WTC11 (cell line): ENCODE measurements around the gene TMEM80. TPM values are rescaled to one million over a fixed set of nuclear protein-coding genes. Genes with fewer than 3 reads are reported as not detected.

Experiments used
- ATAC-seq: fragments of 200-7000 bp; cut with Tn5 transposase; 2 replicates; pipeline ENCODE4 v1.10.0; 2021; ENCODE audit warnings: mild to moderate bottlenecking, moderate library complexity
- CTCF ChIA-PET: fragments of 300-600 bp; sonication (Branson Sonifier 250); formaldehyde crosslinking; loops from one replicate; lab custom pipeline; 2021; ENCODE audit warnings: antibody characterized with exemption; lab: Charles Lee
- POLR2A ChIA-PET: fragments of 350-600 bp; sonication (Branson Sonifier 250); formaldehyde crosslinking; loops from one replicate; lab custom pipeline; 2021; ENCODE audit warnings: antibody characterized with exemption; lab: Charles Lee
- DNase-seq: peaks from one replicate; pipeline ENCODE4 v3.0.0; 2021; ENCODE audit warnings: low spot score
- H3K27ac Mint-ChIP-seq: 2 replicates; pipeline ENCODE4 v1.8.0; 2021; ENCODE audit warnings: mixed read lengths
- H3K27me3 Mint-ChIP-seq: 2 replicates; pipeline ENCODE4 v1.8.0; 2021; ENCODE audit warnings: low read depth, mild to moderate bottlenecking, moderate library complexity, mixed read lengths
- H3K36me3 Mint-ChIP-seq: 2 replicates; pipeline ENCODE4 v1.8.0; 2021; ENCODE audit warnings: mixed read lengths
- H3K4me1 Mint-ChIP-seq: 2 replicates; pipeline ENCODE4 v1.8.0; 2022; ENCODE audit warnings: mixed read lengths
- H3K4me3 Mint-ChIP-seq: 2 replicates; pipeline ENCODE4 v1.8.0; 2021; ENCODE audit warnings: mild to moderate bottlenecking, moderate library complexity, mixed read lengths
- H3K9me3 Mint-ChIP-seq: 2 replicates; pipeline ENCODE4 v1.8.0; 2021; ENCODE audit warnings: mixed read lengths
- ATF1 ChIP-seq: sonication (generic); formaldehyde crosslinking; IDR thresholded peaks from 2 replicates; pipeline ENCODE4 v1.8.1; 2023; ENCODE audit warnings: mild to moderate bottlenecking, moderate library complexity, missing genetic modification reagents
- ELF4 ChIP-seq: sonication (generic); formaldehyde crosslinking; IDR thresholded peaks from 2 replicates; pipeline ENCODE4 v1.8.1; 2022; ENCODE audit warnings: low read depth, mild to moderate bottlenecking, moderate library complexity, missing genetic modification reagents
- EMX1 ChIP-seq: fragments of 250-450 bp; sonication (Bioruptor Pico); IDR thresholded peaks from 2 replicates; pipeline ENCODE4 v1.8.0; 2021; ENCODE audit warnings: mild to moderate bottlenecking
- FOXP1 ChIP-seq: sonication (generic); formaldehyde crosslinking; IDR thresholded peaks from 2 replicates; pipeline ENCODE4 v1.8.0; 2022; ENCODE audit warnings: missing genetic modification reagents, mild to moderate bottlenecking, moderate library complexity, borderline replicate concordance
- GABPB1 ChIP-seq: sonication (generic); formaldehyde crosslinking; IDR thresholded peaks from 2 replicates; pipeline ENCODE4 v1.8.1; 2023; ENCODE audit warnings: mild to moderate bottlenecking, missing genetic modification reagents
- GTF2I ChIP-seq: fragments of 250-450 bp; sonication (Bioruptor Pico); conservative IDR thresholded peaks from 2 replicates; pipeline ENCODE4 v1.4.0; 2021; ENCODE audit warnings: mild to moderate bottlenecking
- NFATC4 ChIP-seq: fragments of 250-450 bp; sonication (Bioruptor Pico); IDR thresholded peaks from 2 replicates; pipeline ENCODE4 v1.9.0; 2021; ENCODE audit warnings: mild to moderate bottlenecking
- PREB ChIP-seq: sonication (generic); formaldehyde crosslinking; IDR thresholded peaks from 2 replicates; pipeline ENCODE4 v1.8.1; 2022; ENCODE audit warnings: mild to moderate bottlenecking, missing genetic modification reagents, moderate library complexity, borderline replicate concordance
- PRRX2 ChIP-seq: fragments of 250-450 bp; sonication (Bioruptor Pico); IDR thresholded peaks from 2 replicates; pipeline ENCODE4 v1.8.0; 2021; ENCODE audit warnings: mild to moderate bottlenecking
- SMAD3 ChIP-seq: sonication (generic); formaldehyde crosslinking; IDR thresholded peaks from 2 replicates; pipeline ENCODE4 v1.8.0; 2022; ENCODE audit warnings: missing genetic modification reagents, mild to moderate bottlenecking, borderline replicate concordance
- SOX15 ChIP-seq: fragments of 250-450 bp; sonication (Bioruptor Pico); IDR thresholded peaks from 2 replicates; pipeline ENCODE4 v1.9.0; 2021; ENCODE audit warnings: mild to moderate bottlenecking
- TCF7 ChIP-seq: sonication (generic); formaldehyde crosslinking; IDR thresholded peaks from 2 replicates; pipeline ENCODE4 v1.8.0; 2022; ENCODE audit warnings: mild to moderate bottlenecking, low read depth, missing genetic modification reagents, moderate library complexity
- TEAD4 ChIP-seq: sonication (generic); formaldehyde crosslinking; IDR thresholded peaks from 2 replicates; pipeline ENCODE4 v1.8.0; 2022; ENCODE audit warnings: mild to moderate bottlenecking, missing genetic modification reagents
- TP53 ChIP-seq: sonication (generic); formaldehyde crosslinking; IDR thresholded peaks from 2 replicates; pipeline ENCODE4 v1.8.1; 2023; ENCODE audit warnings: mild to moderate bottlenecking, missing genetic modification reagents
- ZNF281 ChIP-seq: sonication (generic); formaldehyde crosslinking; IDR thresholded peaks from 2 replicates; pipeline ENCODE4 v1.8.0; 2023; ENCODE audit warnings: mild to moderate bottlenecking, missing genetic modification reagents
- ZNF416 ChIP-seq: fragments of 250-450 bp; sonication (Bioruptor Pico); IDR thresholded peaks from 2 replicates; pipeline ENCODE4 v1.9.0; 2021; ENCODE audit warnings: mild to moderate bottlenecking, inconsistent platforms
- ZNF423 ChIP-seq: fragments of 250-450 bp; sonication (Bioruptor Pico); IDR thresholded peaks from 2 replicates; pipeline ENCODE4 v2.1.2; 2022; ENCODE audit warnings: mild to moderate bottlenecking, moderate library complexity
- ZNF532 ChIP-seq: fragments of 250-450 bp; sonication (Bioruptor Pico); IDR thresholded peaks from 2 replicates; pipeline ENCODE4 v1.9.0; 2021; ENCODE audit warnings: mild to moderate bottlenecking, borderline replicate concordance
- total RNA-seq: library from RNA; stranded (reverse); gene quantifications from 3 replicates; pipeline ENCODE4 v1.2.3, GENCODE V29; 2021
- TF ChIP-seq, protein P1 (sequence below): sonication (generic); formaldehyde crosslinking; IDR thresholded peaks from 2 replicates; pipeline ENCODE4 v1.8.1; 2022; ENCODE audit warnings: mild to moderate bottlenecking, moderate library complexity, missing genetic modification reagents
- TF ChIP-seq, protein P2 (sequence below): sonication (generic); formaldehyde crosslinking; IDR thresholded peaks from 2 replicates; pipeline ENCODE4 v1.8.1; 2023; ENCODE audit warnings: mild to moderate bottlenecking, missing genetic modification reagents, moderate library complexity
- TF ChIP-seq, protein P3 (sequence below): sonication (generic); formaldehyde crosslinking; conservative IDR thresholded peaks from 2 replicates; pipeline ENCODE4 v1.8.1; 2022; ENCODE audit warnings: mild to moderate bottlenecking, missing genetic modification reagents

TMEM80 gene
- total RNA-seq, 1 experiment from 2014 or later, result 23.4 TPM

DNA sequence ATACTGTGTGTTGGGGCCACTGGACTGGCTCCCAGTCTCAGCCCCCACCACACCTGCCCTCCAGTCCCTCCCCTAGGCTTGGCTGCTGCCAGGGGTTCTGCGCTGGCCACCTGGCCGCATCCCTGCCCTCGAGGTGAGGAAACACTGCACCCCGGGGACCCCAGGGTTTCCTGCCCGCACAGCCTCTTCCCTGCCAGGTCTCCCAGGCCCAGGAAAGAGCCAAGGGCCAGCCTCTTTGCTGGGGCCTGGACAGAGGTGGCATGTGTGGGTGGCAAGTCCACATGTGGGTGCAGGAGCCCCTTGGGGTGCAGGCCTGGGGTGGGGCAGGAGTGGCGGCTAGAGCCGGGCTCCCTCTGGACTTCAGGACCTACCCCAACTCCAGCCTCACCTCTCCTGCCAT, 12.9 kb downstream of the TMEM80 start:
- ATAC-seq (no peak), DNase-seq (no peak)
- Mint-ChIP-seq H3K27ac (no peak overlapping the region), H3K4me3 (no peak overlapping the region), H3K4me1 (peaks cover 30% of the 10 kb centered on the region), H3K36me3 (no peaks in the 10 kb centered on the region), H3K9me3 (no peaks in the 10 kb centered on the region), H3K27me3 (no peaks in the 10 kb centered on the region)
- TF ChIP-seq TP53 (CRISPR knock-in tag), result no peak
- no peak for TF ChIP-seq EMX1 (CRISPR knock-in tag)
- TF ChIP-seq ATF1 (CRISPR knock-in tag), result no peak
- no peak for TF ChIP-seq GABPB1
- TF ChIP-seq PRRX2, result no peak
- 0 out of 2 replicates have a peak, but pooled peaks have one; percentile 2 for TF ChIP-seq FOXP1 (CRISPR knock-in tag)
- CTCF ChIA-PET, result no interaction called here
- POLR2A ChIA-PET, result no interaction called here

DNA sequence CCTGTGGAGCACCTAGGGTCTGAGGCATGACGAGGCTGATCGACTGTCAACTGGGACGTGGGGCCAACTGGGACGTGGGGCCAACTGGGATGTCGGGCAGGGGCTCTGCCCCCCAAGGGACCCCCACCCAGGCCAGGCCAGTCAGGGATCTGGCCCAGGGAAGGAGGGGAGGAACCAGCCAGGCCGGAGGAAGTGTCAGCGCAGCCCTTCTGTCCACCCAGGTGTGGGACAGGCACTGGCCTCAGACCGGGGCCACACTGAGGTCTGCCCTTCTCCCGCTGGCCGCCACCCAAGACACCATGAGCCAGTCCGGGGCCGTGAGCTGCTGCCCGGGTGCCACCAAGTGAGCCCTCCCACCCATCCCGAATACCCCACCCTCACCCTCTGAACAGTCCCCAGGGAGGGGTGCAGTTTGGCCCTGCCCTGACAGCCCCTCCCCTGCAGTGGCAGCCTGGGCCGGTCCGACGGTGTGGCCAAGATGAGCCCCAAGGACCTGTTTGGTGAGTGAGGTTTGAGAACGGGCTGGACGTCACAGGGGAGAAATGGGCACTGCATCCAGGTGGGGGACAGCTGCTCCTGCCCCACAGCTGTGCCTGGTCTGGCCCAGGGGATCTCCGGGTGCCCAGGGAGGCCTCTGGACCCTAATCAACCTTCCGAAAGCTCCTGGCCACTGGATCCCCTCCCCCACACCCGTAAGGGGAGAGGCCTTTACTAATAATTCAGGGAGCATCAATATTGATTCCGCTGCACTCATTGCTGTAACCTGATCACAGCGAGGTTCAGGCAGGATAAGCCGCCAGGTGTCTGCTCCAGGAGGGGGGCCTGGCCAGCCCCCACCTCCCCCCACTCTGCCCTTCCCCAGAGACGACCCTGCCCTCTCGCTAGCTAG, 13.7 kb downstream of the TMEM80 start:
- H3K27me3 Mint-ChIP-seq, result no peaks in the 10 kb centered on the region
- POLR2A ChIA-PET, result interaction anchor here (0.6 to 0.8 kb wide), 2 partner anchors 17 to 73 kb away, joined by 3 read pairs; no protein-coding TSS in a partner anchor
- H3K4me1 Mint-ChIP-seq, result peaks cover 30% of the 10 kb centered on the region
- H3K4me3 Mint-ChIP-seq, result no peak overlapping the region
- H3K27ac Mint-ChIP-seq, result no peak overlapping the region
- no peaks in the 10 kb centered on the region for H3K9me3 Mint-ChIP-seq
- DNase-seq (no peak), ATAC-seq (no peak)
- CTCF ChIA-PET, result interaction anchor here (0.6 to 1.3 kb wide), 3 partner anchors 11 to 18 kb away, joined by 3 to 7 read pairs (median 3); no protein-coding TSS in a partner anchor
- no peaks in the 10 kb centered on the region for H3K36me3 Mint-ChIP-seq
- no peak for TF ChIP-seq SMAD3 (CRISPR knock-in tag)
- TF ChIP-seq, protein P1, sequence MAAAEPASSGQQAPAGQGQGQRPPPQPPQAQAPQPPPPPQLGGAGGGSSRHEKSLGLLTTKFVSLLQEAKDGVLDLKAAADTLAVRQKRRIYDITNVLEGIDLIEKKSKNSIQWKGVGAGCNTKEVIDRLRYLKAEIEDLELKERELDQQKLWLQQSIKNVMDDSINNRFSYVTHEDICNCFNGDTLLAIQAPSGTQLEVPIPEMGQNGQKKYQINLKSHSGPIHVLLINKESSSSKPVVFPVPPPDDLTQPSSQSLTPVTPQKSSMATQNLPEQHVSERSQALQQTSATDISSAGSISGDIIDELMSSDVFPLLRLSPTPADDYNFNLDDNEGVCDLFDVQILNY (CRISPR knock-in tag), result no peak
- no peak for TF ChIP-seq PREB (CRISPR knock-in tag)
- no peak for TF ChIP-seq TEAD4 (CRISPR knock-in tag)
- TF ChIP-seq NFATC4 (CRISPR knock-in tag), result no peak
- no peak for TF ChIP-seq ELF4 (CRISPR knock-in tag)
- no peak for TF ChIP-seq ZNF423 (CRISPR knock-in tag)
- TF ChIP-seq ZNF416 (CRISPR knock-in tag), result no peak
- TF ChIP-seq ZNF281 (CRISPR knock-in tag), result no peak
- TF ChIP-seq, protein P2, sequence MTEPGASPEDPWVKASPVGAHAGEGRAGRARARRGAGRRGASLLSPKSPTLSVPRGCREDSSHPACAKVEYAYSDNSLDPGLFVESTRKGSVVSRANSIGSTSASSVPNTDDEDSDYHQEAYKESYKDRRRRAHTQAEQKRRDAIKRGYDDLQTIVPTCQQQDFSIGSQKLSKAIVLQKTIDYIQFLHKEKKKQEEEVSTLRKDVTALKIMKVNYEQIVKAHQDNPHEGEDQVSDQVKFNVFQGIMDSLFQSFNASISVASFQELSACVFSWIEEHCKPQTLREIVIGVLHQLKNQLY (CRISPR knock-in tag), result no peak
- no peak for TF ChIP-seq TCF7 (CRISPR knock-in tag)
- no peak for TF ChIP-seq GTF2I (CRISPR knock-in tag)
- no peak for TF ChIP-seq ZNF532 (CRISPR knock-in tag)
- TF ChIP-seq, protein P3, sequence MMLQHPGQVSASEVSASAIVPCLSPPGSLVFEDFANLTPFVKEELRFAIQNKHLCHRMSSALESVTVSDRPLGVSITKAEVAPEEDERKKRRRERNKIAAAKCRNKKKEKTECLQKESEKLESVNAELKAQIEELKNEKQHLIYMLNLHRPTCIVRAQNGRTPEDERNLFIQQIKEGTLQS (CRISPR knock-in tag), result no peak
- no peak for TF ChIP-seq SOX15 (CRISPR knock-in tag)
